HG03378 (cell line): ENCODE data around the gene SLC6A9.

Experiments used
- ATAC-seq: cut with Tn5 transposase; IDR thresholded peaks from one replicate; pipeline ENCODE4 v1.9.1; 2021; ENCODE audit warnings: mild to moderate bottlenecking, moderate library complexity; ENCODE audit not compliant: unreplicated experiment

SLC6A9 gene

GRCh38 chr1:44008259-44008658, 23.0 kb downstream of the SLC6A9 start:
- ATAC-seq, result no peak

DNA sequence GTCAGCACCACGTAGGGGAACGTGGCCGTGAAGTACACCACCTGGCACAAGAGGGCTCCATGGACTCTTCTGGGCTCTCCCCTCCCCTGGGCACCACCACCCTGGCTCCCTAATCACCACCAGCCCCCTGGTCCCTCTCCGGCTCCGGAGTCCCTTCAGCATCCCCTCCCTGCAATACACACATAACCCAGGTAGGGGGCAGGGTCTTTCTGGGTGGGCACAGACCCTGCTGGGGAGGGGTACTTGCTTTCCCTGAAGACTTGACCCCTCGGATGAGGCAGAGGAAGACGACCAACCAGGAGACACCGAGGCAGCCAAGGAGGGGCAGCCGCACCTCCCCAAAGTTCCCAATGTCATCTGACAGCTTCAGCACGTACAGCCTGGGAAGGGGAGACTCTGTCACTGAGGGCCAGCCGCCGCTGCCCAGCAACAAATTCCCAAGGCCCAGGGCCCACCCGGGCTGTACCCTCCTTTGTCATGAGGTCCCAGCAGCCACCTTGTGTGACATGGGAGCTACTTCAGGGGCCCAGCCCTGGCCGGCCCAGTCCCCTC, 28.6 kb downstream of the SLC6A9 start:
- ATAC-seq, result no peak

DNA sequence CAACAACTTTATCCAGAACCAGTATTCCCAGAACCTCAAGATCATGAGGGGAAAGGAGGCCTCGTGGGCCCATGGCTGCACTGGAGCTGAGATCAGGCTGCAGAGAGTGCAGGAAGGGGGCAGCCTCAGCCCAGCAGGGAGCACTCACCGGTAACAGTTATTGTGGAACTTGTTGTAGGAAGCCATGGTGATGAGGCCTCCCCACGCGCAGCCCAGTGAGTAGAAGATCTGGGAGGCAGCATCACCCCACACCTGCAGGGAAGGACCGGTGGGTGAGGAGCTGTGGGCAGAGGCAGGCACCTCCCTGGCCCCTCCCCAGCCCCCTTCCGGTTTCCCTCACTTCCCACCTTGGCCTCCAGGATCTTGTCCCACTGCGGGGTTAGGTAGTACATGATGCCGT, 29.1 kb downstream of the SLC6A9 start:
- no peak for ATAC-seq

DNA sequence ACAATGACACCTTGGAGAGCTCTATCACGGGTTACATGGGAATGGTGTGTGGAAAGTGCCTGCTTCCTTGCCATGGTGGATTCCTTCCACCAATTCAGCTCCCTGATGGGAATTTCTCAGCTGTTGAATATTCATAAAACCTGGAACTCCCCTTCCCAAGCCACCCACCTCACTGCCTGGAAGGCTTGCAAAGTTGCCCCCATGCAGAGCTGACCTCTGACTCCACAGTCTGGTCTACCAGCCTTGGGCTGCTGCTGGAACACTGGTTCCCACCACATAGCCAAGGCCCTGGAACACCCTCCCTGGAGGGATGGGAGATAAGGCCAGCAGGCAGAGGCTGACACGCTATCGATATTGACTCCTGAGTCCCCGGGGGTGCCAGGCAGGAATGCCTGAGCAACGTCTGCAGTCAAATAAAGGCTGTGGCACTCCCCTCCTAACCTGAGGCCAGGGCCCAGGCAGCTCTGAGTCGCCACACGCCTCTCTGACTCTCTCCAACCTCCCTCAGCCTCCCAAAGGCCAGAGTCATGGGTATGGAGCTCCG, 31.1 kb downstream of the SLC6A9 start:
- no peak for ATAC-seq

DNA sequence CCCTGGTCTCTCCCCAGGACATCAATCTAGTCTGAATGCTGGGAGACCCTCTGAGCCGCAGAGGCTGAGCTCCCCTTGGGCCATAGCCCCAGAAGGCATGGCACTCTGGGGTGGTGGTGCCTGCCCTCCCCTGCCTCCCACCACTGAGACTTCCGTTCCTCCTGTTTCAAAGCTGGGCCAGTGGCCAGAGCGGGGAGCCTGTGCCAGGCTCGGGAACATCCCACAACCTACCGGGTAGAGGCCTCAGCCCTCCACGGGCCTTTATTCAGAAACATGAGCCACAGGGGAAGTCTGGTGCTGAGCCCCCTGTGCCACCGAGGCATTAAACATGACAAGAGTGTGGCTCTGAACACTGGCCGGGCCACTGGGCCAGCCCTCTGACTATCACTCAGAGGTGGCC, 31.8 kb downstream of the SLC6A9 start:
- no peak for ATAC-seq

- ATAC-seq, result no peak
These were observed 33.3 kb downstream of the SLC6A9 start for GRCh38 chr1:43998000-43998378.

GRCh38 chr1:43997295-43997999, 33.8 kb downstream of the SLC6A9 start:
- no peak for ATAC-seq

DNA sequence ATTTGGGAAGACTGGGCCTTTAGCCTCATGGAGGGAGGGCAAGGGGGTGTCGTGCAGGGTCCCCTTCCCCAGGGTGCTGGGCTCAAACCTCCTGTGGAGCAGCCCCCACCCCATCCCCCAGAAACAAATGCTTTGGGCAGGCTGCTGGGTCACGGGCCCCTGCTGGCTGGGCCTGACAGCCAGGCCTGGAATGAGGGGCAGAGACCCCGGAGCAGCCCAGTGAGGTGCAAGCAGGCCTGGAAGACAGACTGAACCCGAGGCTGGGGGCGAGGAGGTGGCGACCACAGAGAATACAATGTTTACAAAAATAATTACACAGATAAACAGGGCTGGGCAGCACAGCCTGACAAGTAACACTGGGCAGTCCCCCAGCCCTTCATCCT, 34.5 kb downstream of the SLC6A9 start:
- no peak for ATAC-seq

DNA sequence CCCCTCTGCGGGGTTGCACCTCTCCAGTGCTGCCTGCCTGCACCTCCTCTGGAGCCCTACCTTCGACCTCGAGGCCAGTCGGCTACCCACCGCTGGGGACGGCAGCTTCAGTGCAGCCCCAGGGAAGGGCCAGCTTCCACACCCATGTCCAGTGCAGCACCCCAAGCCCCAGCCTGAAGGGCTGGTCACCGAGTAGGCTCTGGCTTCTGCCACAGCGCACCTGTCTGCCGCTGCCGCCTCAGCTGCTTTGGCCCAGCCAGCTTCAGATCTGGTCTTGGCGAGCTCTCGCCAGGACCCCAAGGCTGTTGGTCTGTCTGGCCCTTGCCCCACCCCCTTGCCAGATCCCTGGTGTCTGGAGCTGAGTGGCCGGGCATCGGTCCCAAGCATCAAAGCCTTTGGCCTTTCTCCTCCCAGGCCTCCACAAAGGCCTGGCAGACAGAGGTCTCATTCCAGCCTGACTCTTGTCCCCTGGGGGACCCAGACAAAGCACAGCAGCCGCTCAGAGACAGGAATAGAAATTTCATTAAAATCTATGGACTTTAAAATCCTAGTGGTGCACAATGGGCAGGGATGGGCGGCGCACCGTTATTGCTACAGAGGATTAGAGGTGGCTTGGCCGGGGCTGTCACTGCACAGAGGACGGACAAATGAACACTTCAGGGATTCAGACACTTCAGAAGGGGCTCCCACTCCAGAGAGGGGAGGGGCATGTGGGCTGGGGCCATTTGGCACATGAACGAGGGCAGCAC, 35.1 kb downstream of the SLC6A9 start:
- no peak for ATAC-seq

DNA sequence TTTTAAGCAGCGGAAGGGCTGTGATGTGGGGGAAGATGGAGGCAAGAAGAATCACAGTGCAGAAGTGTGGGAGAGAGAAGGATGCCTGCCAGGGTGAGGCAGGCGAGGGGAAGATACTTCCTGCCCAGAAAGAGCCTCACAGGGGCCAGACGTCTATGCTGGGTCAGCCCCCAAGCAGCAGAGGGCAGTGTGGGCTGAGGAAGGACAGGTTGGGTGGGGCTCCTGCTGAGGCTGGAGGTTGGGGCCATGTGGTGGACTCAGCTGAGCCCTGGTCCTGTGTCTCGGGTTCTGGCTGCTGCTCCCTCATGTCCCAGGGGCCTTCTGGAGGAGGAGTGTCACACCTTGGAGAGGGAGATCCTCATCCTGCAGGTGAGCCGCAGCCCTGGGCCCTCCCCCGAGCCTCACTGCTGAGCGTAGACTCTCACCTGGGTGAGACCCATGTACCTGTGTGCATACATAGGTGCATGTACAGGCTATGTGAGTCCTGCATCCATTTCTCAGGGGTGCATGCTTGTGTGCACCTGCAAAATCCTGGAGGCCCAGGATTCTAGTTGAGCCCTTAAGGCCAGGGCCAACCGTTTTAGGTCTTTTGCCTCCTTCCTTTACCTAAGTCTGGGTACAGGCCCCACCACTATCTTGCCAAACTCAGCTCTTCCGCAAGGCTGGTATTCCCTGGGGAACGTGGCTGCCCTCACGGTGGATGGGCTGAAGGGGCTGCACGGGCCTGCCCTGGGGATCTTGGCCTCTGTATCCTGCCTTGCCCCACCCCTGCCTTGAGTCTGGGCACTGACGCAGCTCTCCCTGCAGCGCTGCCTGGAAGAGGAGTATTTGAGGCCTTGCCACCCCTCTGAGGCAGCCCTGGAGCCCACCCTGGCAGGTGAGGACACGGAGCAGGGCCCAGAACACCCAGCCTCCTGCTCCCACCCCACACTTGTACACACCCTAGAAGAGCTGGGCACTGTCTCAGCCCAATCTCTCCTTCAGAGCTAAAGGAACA, 36.2 kb downstream of the SLC6A9 start:
- ATAC-seq, result no peak

GRCh38 chr1:43994071-43994470, 37.2 kb downstream of the SLC6A9 start:
- ATAC-seq, result no peak

DNA sequence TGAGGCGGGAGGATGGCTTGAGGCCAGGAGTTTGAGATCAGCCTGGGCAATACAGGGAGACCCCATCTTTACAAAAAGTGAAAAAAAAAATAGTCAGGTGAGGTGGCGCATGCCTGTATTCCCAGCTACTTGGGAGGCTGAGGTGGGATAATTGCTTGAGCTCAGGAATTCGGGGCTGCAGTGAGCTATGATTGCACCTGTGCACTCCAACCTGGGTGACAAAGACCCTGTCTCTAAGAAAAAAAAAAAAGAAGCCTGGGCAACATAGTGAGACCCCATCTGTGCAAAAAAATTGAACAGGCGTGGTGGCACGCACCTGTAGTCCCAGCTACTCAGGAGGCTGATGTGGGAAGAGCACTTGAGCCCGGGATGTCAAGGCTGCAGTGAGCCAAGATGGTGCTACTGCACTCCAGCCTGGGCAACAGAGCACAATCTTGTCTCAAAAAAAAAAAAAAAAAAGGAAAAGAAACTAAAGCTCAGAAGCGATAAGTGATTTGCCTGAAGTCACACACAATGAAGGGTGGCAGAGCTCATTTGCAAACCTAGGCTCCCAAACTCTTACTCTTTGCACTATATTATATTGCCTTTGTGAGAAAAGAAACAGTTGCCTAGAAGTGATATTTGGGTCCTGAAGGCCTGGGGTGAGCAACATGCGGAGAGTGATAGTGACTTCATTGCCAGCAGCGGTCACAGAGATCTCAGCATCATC, 37.9 kb downstream of the SLC6A9 start:
- no peak for ATAC-seq

GRCh38 chr1:43992232-43992995, 38.8 kb downstream of the SLC6A9 start:
- no peak for ATAC-seq

- peak; percentile 47 for ATAC-seq
These were observed 39.6 kb downstream of the SLC6A9 start, which contains the start of gene CCDC24 for GRCh38 chr1:43991476-43992231. TSS of gene CCDC24 (plus strand) at chr1:43991599. CDS start at chr1:43991879, 280 bp downstream.

GRCh38 chr1:43991200-43991475, 40.1 kb downstream of the SLC6A9 start:
- ATAC-seq, result peak; percentile 12

GRCh38 chr1:43990271-43991199, 40.7 kb downstream of the SLC6A9 start:
- no peak for ATAC-seq

GRCh38 chr1:43987159-43987902, 43.9 kb downstream of the SLC6A9 start:
- ATAC-seq, result no peak
